Lung (tissue), 12 donors: ENCODE data around the gene TMX2. TPM values are rescaled to one million over a fixed set of nuclear protein-coding genes. Genes with fewer than 3 reads are reported as not detected.

Experiments
- ATAC-seq: fragments of 200-7000 bp; cut with Tn5 transposase; one replicate; pipeline ENCODE4 v1.9.1; 2020; ENCODE audit warnings: moderate number of reproducible peaks; ENCODE audit not compliant: insufficient read depth, low FRiP score
- DNase-seq, 3 donors: peaks; one replicate each; pipeline ENCODE4 v3.0.0-alpha.2; 2013 to 2017
- H3K27ac ChIP-seq, 2 donors: one replicate each; pipeline ENCODE4 v1.5.1; 2013; ENCODE audit warnings: mild to moderate bottlenecking in 2 of 2, moderate library complexity in 2 of 2, control low read depth in 1 of 2, inconsistent platforms in 1 of 2, low read depth in 1 of 2, low read length in 1 of 2
- H3K27me3 ChIP-seq, 3 donors: one replicate each; pipeline ENCODE4 v1.5.1; 2013; ENCODE audit warnings: low read length in 2 of 3; ENCODE audit not compliant: control insufficient read depth in 3 of 3, insufficient read depth in 3 of 3
- H3K36me3 ChIP-seq, 4 donors: one replicate each; pipeline ENCODE4 v1.5.1; 2013; ENCODE audit warnings: low read length in 4 of 4, mild to moderate bottlenecking in 1 of 4, moderate library complexity in 1 of 4; ENCODE audit not compliant: control insufficient read depth in 4 of 4, insufficient read depth in 4 of 4
- H3K4me1 ChIP-seq, 5 donors: one replicate each; pipeline ENCODE4 v1.5.1; 2013; ENCODE audit warnings: low read length in 5 of 5, mild to moderate bottlenecking in 2 of 5, moderate library complexity in 1 of 5; ENCODE audit not compliant: control insufficient read depth in 5 of 5, insufficient read depth in 5 of 5
- H3K4me3 ChIP-seq: one replicate; pipeline ENCODE4 v1.5.1; 2013; ENCODE audit warnings: mild to moderate bottlenecking, control low read depth, moderate library complexity
- H3K9ac ChIP-seq, 2 donors: one replicate each; pipeline ENCODE4 v1.5.1; 2013; ENCODE audit warnings: low read length in 2 of 2, control low read depth in 1 of 2; ENCODE audit not compliant: insufficient read depth in 1 of 2
- H3K9me3 ChIP-seq, 4 donors: one replicate each; pipeline ENCODE4 v1.5.1; 2013; ENCODE audit warnings: low read length in 3 of 4, mild to moderate bottlenecking in 1 of 4, moderate library complexity in 1 of 4; ENCODE audit not compliant: control insufficient read depth in 4 of 4, insufficient read depth in 3 of 4
- WGBS, 2 donors: extraction: QIAGEN DNeasy Blood & Tissue Kit; methylation state at CpG; one replicate each; pipeline ENCODE4 v1.1.7; 2013; 5-methylcytosine and 5-hydroxymethylcytosine counted together
- polyA plus RNA-seq, 2 donors: library from polyadenylated mRNA; stranded (reverse); fragments of 200-250 nt; gene quantifications; one replicate each; pipeline ENCODE4 v1.2.1, GENCODE V29; 2013
- total RNA-seq, 2 donors: library from RNA; depleted of rRNA in 1 of 2; stranded (reverse); fragments of >200 nt in 1 of 2; gene quantifications; one replicate each; pipeline ENCODE4 v1.2.1, GENCODE V29; 2014 to 2021
- TF ChIP-seq, protein P1 (sequence below): IDR thresholded peaks from 2 replicates; pipeline ENCODE4 v1.5.1; 2012; ENCODE audit warnings: mild to moderate bottlenecking; ENCODE audit errors: control extremely low read depth, extremely low read depth
- donor health status: control.
- donor health status: control.
- donor health status: Bipolar disorder and iron deficiency.
- donor health status: healthy.
- donor health status: DM: yes; HTN: yes; CAD: no.

TMX2 gene
- total and polyA plus RNA-seq, 4 donors, result 51.7 to 89.6 (median 63.5) TPM

DNA sequence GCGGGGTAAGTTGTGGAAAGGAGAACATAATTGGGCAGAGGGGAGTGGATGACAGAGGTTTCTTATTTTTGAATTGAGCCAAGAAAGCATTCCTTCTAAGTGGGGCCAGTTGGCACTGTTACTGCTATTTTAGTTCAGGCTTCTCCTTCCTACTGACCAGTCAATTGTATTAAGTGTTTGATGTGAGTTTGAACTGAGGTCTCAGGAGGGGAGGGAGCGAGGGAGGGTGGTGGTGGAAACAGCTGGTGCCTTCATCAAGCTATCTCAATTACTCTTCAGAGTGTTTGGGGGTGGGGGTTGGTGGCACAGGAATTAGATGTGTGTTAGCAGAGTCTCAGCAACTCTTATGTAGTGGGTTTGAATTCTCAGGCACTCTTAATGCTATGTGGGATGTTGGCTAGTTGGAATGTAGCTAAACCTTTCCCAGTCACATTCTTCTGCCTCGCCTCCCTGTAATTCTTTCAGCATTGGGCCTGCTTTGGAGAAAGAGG lies 63.7 kb downstream of the TMX2 start:
- Histone ChIP-seq H3K27me3 (no peaks in the 10 kb centered on the region), H3K36me3 (peaks cover 0 to 4% (median 0%) of the 10 kb centered on the region in 4 donors), H3K9ac (peak overlapping the region in 1 of 2 donors; percentile 93), H3K4me1 (peaks cover 21 to 73% (median 66%) of the 10 kb centered on the region in 5 donors), H3K9me3 (no peaks in the 10 kb centered on the region), H3K27ac (peak overlapping the region; percentile 50 to 77), H3K4me3 (no peak overlapping the region)
- ATAC-seq (no peak), DNase-seq (peak; percentile 88 to 96 (median 94))
- 44 to 69% methylated on average over 3 of the region's 3 CpGs for WGBS, 2 donors
- TF ChIP-seq, protein P1, sequence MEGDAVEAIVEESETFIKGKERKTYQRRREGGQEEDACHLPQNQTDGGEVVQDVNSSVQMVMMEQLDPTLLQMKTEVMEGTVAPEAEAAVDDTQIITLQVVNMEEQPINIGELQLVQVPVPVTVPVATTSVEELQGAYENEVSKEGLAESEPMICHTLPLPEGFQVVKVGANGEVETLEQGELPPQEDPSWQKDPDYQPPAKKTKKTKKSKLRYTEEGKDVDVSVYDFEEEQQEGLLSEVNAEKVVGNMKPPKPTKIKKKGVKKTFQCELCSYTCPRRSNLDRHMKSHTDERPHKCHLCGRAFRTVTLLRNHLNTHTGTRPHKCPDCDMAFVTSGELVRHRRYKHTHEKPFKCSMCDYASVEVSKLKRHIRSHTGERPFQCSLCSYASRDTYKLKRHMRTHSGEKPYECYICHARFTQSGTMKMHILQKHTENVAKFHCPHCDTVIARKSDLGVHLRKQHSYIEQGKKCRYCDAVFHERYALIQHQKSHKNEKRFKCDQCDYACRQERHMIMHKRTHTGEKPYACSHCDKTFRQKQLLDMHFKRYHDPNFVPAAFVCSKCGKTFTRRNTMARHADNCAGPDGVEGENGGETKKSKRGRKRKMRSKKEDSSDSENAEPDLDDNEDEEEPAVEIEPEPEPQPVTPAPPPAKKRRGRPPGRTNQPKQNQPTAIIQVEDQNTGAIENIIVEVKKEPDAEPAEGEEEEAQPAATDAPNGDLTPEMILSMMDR, result no peak

DNA sequence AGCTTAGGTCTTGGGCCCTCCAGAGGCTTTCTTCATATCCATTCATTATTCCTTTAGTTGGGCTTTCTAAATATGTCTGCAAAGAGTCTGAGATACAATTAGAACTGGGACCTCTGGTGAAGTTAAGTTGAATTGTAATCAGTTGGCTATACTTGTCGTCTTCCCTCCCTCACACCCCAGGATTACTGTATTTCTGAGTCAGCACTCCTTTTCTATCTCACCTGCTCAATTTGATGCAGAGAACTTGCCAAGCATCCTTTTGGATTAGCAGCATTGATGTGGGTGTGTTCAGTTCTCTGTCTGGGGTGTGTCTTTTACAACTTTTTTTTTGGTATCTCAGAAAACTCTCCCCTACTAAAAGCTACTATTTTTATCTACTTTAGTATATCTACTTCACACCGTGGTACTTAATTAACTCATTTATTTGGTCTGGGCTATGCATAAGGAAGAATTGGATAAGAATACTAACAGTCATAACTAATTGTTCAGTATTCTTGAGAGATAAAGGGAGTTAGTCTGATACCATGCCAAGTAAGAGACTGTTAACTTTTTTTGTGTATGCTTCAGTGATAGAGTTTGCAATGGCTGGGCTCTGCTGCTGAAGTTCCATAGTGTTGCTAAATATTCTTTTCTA lies 64.3 kb downstream of the TMX2 start:
- H3K27ac ChIP-seq, result peak overlapping the region; percentile 50 to 93
- 31 to 61% methylated on average over 2 of the region's 2 CpGs for WGBS, 2 donors
- DNase-seq (peak in 2 of 3 donors; percentile 68 to 76), ATAC-seq (no peak)
- H3K9ac ChIP-seq, result peak overlapping the region in 1 of 2 donors; percentile 93
- no peak overlapping the region for H3K4me3 ChIP-seq
- H3K27me3 ChIP-seq, result no peaks in the 10 kb centered on the region
- H3K36me3 ChIP-seq, result peaks cover 0 to 4% (median under 1%) of the 10 kb centered on the region in 4 donors
- peaks cover 24 to 78% (median 70%) of the 10 kb centered on the region in 5 donors for H3K4me1 ChIP-seq
- TF ChIP-seq, protein P1, result no peak
- H3K9me3 ChIP-seq, result no peaks in the 10 kb centered on the region

DNA sequence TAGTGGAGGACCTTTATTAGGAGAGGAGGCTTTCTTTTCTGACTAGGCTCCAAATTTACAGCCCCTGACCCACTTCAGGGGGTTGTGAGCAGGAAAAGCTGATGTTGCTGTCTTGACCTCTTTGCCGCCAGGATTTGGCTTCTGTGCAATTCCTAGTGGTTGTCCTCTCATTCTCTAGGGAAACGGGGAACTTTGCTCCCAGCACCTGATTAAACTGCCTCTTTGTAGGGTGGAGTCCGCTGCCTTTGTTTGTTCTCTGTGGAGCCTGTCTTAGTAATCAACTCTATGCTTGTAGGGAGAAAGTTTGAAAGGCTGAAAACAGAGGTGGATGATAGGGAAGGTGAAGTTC lies 65.5 kb downstream of the TMX2 start:
- DNase-seq (peak in 2 of 3 donors; percentile 45 to 63), ATAC-seq (no peak)
- Histone ChIP-seq H3K36me3 (peaks cover 0 to 4% (median under 1%) of the 10 kb centered on the region in 4 donors), H3K27ac (peak overlapping the region; percentile 93 to 97), H3K27me3 (no peaks in the 10 kb centered on the region), H3K9ac (peak overlapping the region; percentile 60 to 93), H3K4me3 (no peak overlapping the region), H3K9me3 (no peaks in the 10 kb centered on the region), H3K4me1 (peaks cover 24 to 87% (median 69%) of the 10 kb centered on the region in 5 donors)
- TF ChIP-seq, protein P1, result no peak
- 34 to 69% methylated on average over 3 of the region's 3 CpGs for WGBS, 2 donors
